Stimulated activated naive CD8-positive, alpha-beta T cell treated with anti-CD3 and anti-CD28 coated beads, Interleukin-15, Interleukin-2, amounts not matched to agents 100 ng/mL and 50 ng/mL, for 24 hours (primary cell): ENCODE results near the gene EDDM3A.
"Not testable (repeated sequence)": the region's sequence is repeated elsewhere in the genome, so short reads cannot be mapped to it uniquely, and the experiment has no call there.

ENCODE experiments used
- H3K27ac Mint-ChIP-seq: one replicate; pipeline ENCODE4 v1.8.0; 2021; ENCODE audit warnings: mild to moderate bottlenecking, mixed read lengths
- H3K27me3 Mint-ChIP-seq: one replicate; pipeline ENCODE4 v1.8.0; 2021; ENCODE audit warnings: mixed read lengths
- H3K36me3 Mint-ChIP-seq: one replicate; pipeline ENCODE4 v1.8.0; 2021; ENCODE audit warnings: low read depth, mixed read lengths
- H3K4me1 Mint-ChIP-seq: one replicate; pipeline ENCODE4 v1.8.0; 2021; ENCODE audit warnings: low read depth, mixed read lengths
- H3K4me3 Mint-ChIP-seq: one replicate; pipeline ENCODE4 v1.8.0; 2021; ENCODE audit warnings: mild to moderate bottlenecking, mixed read lengths
- H3K9me3 Mint-ChIP-seq: one replicate; pipeline ENCODE4 v1.8.0; 2021; ENCODE audit warnings: mixed read lengths

The EDDM3A gene, protein sequence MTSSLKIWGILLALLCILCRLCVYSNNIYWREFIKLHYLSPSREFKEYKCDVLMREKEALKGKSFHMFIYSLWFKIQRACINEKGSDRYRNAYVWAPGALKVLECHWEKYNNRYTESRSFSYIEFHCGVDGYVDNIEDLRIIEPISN

DNA sequence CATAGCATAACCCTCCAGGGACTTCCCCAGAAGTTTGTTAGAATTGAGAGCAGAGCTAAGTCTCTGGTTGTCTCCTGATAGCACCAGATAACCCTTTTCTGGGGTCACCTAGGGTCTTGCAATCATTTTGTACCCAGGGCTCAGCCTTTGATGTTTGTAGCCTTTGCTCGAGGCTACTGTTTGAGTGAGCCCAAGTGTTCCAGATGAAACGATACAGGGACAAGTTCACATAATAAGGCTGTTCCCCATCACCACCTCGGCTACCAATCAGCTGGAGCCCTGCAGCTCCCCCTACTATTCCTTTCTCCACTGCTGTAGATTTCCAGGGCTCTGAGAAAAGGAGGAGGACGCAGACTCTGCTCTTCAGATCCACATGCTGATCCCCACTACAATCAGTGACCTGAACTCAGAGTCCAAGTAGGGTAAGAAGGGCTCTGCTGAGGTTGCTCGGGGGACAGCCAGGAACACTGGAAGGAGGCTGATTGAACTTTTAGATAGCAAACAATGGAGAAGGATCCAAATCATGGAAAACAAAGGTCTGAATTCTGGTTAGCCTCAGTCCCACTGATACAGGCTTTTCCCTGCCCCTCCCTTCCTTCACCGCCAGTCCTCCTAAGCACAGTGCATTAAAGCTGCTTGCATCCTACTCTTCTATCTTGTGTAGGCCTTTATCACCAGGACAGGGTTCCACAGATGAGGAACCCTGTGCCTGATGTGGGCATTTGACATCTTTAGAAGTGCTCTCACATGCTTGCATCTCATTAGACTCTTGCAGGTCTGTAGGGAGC lies at the start of gene EDDM3A:
Gene EDDM3A (plus strand): TSS at position 317 of the 788 bp plus-strand sequence. CDS start 1,694 bp downstream, outside the sequence.
- no peak within 1 kb of the TSS for H3K4me3 Mint-ChIP-seq
- peaks cover 7% of the 10 kb centered on the region for H3K27me3 Mint-ChIP-seq
- H3K27ac Mint-ChIP-seq = no peak within 1 kb of the TSS
- no peaks in the 10 kb centered on the region for H3K4me1 Mint-ChIP-seq
- no peaks in the 10 kb centered on the region for H3K36me3 Mint-ChIP-seq
- no peaks in the 10 kb centered on the region for H3K9me3 Mint-ChIP-seq

DNA sequence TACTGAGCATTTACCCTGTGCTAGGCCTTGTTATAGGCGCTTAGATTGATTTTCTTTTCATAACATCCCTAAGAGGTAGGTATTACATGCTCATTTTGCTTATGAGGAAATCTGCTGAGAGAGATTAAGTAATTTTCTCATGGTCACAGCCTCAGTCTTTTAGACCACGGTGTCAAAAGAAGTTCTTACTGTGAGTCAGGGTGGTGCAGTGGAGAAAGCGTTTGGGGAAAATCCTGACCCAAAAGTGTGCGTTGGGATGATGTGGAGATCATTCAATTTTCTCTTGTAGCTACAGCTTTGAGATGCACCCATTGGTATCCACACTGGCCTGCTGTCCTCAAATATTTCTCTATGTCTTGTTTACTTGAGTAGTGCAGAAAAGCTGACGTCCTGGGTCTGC lies 48.9 kb upstream of the EDDM3A start:
- H3K27me3 Mint-ChIP-seq = no peaks in the 10 kb centered on the region
- H3K4me1 Mint-ChIP-seq = no peaks in the 10 kb centered on the region
- H3K36me3 Mint-ChIP-seq = no peaks in the 10 kb centered on the region
- no peak overlapping the region for H3K4me3 Mint-ChIP-seq
- H3K9me3 Mint-ChIP-seq = no peaks in the 10 kb centered on the region
- H3K27ac Mint-ChIP-seq = no peak overlapping the region

DNA sequence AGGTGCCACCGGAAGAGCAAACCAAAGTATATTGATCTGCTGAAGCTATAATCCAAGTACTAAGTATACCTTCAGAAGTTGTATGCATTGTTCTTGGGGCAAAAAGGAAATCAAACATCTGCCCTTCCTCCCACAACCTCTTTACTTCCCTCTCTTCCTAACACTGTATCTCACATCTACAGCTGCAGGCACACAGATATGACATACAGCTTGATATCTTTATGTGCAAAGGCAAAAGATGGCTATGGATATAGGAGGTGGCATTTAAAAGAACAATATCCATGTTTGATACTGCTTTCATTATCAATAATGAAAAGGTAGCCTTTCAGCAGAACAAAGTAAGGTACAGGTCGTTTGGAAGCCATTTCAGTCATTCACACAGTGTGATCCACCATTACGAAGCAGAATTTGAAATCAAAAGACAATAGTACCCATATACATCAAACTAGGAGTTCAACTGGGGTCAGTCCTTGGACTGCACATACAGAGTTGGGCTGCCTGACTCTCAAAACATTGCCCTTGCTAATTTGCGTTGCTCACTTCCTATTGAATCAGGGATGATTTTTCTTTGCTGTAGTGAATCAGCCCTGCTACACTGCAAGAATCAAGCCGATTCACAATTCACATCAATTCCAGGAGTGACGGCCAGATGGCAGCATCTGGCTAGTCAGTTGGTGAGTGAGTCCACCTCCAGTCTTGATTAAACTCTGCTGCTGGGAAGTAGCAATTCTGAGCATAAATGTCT lies 48.2 kb upstream of the EDDM3A start:
- Mint-ChIP-seq H3K36me3 (no peaks in the 10 kb centered on the region), H3K27me3 (no peaks in the 10 kb centered on the region), H3K4me1 (no peaks in the 10 kb centered on the region), H3K4me3 (no peak overlapping the region), H3K27ac (no peak overlapping the region), H3K9me3 (no peaks in the 10 kb centered on the region)

DNA sequence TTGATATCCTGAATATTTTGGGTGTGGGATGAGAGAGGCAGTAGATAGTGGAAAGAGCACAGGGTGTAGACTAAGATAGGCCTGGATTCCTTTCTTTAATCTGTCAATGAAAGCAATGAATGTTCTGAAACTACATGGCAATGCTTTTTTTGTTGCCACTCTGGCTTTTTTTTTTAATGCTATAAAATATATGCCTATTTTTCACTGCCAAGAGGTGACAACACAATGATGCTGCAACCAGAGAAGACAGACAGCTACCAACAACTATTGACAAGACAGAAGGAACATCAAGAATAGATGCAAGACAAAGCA lies 47.7 kb upstream of the EDDM3A start:
- Mint-ChIP-seq H3K27me3 (no peaks in the 10 kb centered on the region), H3K9me3 (no peaks in the 10 kb centered on the region), H3K27ac (no peak overlapping the region), H3K4me3 (no peak overlapping the region), H3K36me3 (no peaks in the 10 kb centered on the region), H3K4me1 (no peaks in the 10 kb centered on the region)

DNA sequence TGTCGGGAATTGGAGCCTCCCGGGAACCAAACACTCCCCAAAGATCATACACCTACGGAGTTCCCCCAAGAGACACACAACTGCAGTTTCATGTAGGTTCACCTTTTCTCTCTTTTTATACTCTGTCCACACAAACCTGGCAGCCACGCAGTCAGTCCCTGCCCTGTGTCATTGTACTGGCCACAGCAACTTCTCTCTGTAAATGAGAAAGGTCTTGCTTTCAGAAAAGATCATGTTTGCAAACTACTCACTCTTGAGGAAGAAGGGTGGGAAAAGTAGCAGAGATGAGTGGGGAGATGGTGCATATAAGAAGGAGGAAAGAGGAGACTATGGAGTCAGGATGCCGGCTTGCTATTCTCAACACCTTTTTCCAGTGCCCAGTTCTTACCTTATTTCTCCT lies 46.8 kb upstream of the EDDM3A start:
- H3K27ac Mint-ChIP-seq = no peak overlapping the region
- H3K27me3 Mint-ChIP-seq = no peaks in the 10 kb centered on the region
- H3K4me3 Mint-ChIP-seq = no peak overlapping the region
- H3K36me3 Mint-ChIP-seq = no peaks in the 10 kb centered on the region
- H3K9me3 Mint-ChIP-seq = no peaks in the 10 kb centered on the region
- no peaks in the 10 kb centered on the region for H3K4me1 Mint-ChIP-seq

DNA sequence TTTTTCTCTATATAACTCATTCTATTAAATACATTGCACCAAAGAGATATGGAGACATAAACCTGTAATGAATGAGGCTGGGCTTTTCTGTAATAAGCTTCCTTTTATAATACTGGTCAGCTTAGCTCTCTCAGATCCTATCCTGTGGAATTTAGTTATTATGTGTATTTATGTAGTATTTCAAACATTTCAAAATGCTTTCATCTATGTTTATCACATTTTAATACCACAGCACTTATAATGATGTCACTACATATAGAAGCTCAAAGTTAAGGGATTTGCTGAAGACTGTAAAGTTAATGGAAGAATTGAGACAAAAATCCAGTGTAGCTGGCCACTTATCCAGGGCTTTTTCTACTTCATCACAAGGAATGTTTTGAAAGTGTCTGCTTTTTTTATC lies 45.8 kb upstream of the EDDM3A start:
- Mint-ChIP-seq H3K4me3 (no peak overlapping the region), H3K4me1 (no peaks in the 10 kb centered on the region), H3K27me3 (no peaks in the 10 kb centered on the region), H3K27ac (no peak overlapping the region), H3K36me3 (no peaks in the 10 kb centered on the region), H3K9me3 (no peaks in the 10 kb centered on the region)

DNA sequence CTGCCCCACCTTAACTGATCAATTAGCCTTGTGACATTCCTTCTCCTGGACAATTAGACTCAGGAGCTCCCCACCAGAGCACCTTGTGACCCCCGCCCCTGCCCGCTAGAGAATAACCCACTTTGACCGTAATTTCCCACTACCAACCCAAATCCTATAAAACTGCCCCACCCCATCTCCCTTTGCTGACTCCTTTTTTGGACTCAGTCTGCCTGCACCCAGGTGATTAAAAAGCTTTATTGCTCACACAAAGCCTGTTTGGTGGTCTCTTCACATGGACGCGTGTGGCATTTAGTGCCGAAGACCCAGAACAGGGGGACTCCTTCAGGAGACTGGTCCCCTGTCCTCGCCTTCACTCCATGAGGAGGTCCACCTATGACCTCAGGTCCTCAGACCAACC lies 44.7 kb upstream of the EDDM3A start:
- not testable (repeated sequence) for H3K9me3 Mint-ChIP-seq

DNA sequence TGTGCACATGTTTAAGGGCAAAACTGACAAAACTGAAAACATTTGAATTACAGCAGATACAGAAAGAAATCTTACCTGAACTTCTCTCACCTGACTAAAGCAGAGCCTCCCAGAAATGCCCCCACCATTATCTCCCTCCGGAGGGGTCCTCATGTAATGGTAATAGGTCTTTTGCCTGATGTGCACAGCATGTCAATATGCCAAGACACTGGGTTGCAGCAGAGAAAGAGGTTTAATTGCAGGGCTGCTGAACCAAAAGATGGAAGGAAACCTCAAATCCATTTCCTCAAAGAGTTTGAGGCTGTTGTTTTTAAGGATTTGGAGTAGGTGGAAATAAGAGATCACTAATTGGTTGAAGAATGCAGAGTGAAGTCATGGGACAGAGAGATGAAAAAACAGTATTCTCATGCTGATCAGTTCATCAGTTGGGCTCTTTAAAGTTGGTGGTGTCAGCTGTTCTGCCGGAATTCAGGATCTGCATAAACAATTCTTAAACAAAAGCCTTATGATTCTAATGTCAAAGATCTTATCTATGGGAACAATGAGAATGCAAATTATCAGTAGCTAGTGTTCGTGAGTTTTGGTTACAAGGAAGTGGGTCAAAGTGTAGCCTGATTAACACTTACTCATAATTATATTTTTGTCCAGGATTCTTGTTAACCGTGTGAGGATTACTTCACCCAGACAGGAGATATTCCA lies 38.9 kb upstream of the EDDM3A start:
- no peaks in the 10 kb centered on the region for H3K9me3 Mint-ChIP-seq
- no peak overlapping the region for H3K4me3 Mint-ChIP-seq
- H3K36me3 Mint-ChIP-seq = no peaks in the 10 kb centered on the region
- H3K27me3 Mint-ChIP-seq = peaks cover 3% of the 10 kb centered on the region
- H3K4me1 Mint-ChIP-seq = no peaks in the 10 kb centered on the region
- no peak overlapping the region for H3K27ac Mint-ChIP-seq

More for the DNA sequence above, 44.7 kb upstream of the EDDM3A start:
- H3K4me3 Mint-ChIP-seq, H3K36me3 Mint-ChIP-seq, H3K27ac Mint-ChIP-seq, H3K4me1 Mint-ChIP-seq, H3K27me3 Mint-ChIP-seq: not testable (repeated sequence)

DNA sequence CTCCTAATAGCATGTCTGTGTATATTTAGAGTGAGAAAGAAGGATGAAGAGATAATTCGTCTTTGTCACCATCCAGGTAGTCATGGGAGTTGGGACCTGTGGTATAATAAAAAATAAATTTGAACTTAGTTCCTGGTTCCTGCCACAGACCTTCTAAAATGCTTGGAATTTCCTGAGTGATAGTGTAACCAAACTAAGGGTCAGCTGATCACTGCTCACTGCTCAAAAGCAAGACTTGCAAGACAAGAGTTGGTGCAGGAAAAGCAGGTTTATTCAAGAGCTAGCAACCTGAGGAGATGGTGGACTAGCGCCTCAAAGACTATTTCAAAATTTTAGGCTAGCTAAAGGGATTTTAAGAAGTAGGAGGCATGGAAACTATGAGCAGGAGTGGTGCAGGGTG lies 38.1 kb upstream of the EDDM3A start:
- Mint-ChIP-seq H3K27ac (no peak overlapping the region), H3K36me3 (no peaks in the 10 kb centered on the region), H3K9me3 (no peaks in the 10 kb centered on the region), H3K4me3 (no peak overlapping the region), H3K27me3 (peaks cover 3% of the 10 kb centered on the region), H3K4me1 (no peaks in the 10 kb centered on the region)

DNA sequence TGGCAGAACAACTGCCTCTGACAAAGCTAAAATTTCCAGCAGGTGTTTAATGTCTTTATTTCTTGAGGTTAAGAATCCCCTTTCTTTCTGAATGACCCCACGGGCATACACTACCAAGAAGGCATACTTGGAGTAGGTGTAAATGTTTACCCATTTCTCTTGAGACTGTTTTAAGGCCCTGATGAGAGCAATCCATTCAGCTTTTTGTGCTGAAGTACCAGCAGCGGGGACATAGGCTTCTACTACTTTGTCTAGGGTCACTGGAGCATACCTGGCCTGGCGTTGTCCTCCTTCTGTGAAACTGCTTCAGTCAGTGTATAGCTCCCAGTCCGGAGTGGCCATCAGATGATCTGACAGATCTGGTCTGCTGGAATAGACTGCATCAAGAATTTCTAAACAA lies 34.4 kb upstream of the EDDM3A start:
- H3K27me3 Mint-ChIP-seq = peaks cover 3% of the 10 kb centered on the region
- no peaks in the 10 kb centered on the region for H3K9me3 Mint-ChIP-seq
- H3K4me1 Mint-ChIP-seq = no peaks in the 10 kb centered on the region
- H3K27ac Mint-ChIP-seq = no peak overlapping the region
- no peaks in the 10 kb centered on the region for H3K36me3 Mint-ChIP-seq
- H3K4me3 Mint-ChIP-seq = no peak overlapping the region

DNA sequence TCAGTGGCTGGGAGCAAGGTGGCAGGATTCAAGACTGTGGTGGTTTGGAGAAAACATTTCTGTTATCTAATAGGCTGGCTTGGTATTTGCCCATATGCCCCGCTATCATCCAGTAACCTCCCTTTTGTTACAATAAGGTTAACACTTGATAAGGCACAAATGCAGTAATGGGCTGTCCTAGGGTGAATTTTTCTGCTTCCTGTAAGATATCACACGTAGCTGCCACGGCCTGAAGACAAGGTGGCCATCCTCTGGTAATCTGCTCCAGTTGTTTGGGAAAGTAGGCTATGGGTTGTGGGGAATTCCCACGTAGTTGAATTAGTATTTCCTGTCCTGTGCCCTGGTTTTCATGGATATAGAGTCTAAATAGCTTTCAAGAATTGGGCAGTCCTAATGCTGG lies 34.0 kb upstream of the EDDM3A start:
- no peak overlapping the region for H3K27ac Mint-ChIP-seq
- no peaks in the 10 kb centered on the region for H3K36me3 Mint-ChIP-seq
- H3K9me3 Mint-ChIP-seq = no peaks in the 10 kb centered on the region
- peaks cover 3% of the 10 kb centered on the region for H3K27me3 Mint-ChIP-seq
- no peak overlapping the region for H3K4me3 Mint-ChIP-seq
- no peaks in the 10 kb centered on the region for H3K4me1 Mint-ChIP-seq

DNA sequence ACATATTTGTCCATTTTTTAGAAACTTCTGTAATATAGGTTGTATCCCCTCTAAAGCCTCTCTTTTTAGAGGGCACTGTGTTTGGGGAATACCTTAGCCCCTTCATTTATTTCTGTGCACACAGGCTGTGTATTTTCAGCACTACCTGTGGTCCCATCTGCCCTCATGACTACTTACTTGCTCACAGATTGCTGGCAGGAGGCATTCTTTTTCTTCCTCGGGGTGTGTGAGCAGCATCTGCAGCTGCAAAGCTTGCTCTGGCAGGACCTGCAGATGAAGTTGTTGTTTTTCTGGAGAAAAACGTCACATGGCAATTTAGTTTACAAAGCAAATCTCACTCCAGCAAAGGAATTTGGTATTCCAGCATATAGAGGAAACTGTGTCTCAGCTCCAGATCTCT lies 32.8 kb upstream of the EDDM3A start:
- Mint-ChIP-seq H3K27me3 (peaks cover 3% of the 10 kb centered on the region), H3K4me3 (no peak overlapping the region), H3K27ac (no peak overlapping the region)

DNA sequence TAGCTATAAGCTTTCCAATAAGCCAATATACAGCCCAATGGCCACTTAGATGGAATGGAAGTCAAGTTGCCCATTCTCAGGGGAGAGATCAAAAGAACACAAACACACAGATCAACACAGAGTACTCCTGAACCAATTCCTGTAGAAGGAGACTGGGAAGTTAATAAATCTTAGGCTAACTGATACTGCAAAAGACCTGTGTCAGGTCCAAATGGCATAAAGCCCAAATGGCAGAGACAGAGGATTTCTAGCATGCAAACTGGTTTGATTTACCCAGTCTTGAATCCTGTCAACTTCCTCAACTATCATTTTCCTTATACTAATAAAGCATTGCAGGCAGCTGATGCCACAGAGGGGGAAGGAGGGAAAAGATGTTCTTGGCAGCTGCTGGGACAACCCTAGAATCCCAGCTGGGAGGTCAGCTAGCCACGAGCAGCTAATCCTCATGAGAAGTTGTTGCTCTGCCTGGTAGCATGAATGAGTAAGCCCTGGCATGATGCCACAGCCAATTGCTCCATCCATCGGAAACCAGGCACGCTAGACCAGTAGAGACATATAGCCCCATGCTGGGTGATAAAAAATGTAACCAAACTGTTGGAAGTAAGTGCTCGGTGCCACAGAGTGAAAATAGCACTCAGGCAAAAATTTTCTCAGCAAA lies 31.0 kb upstream of the EDDM3A start:
- no peak overlapping the region for H3K4me3 Mint-ChIP-seq
- H3K4me1 Mint-ChIP-seq = peaks cover 4% of the 10 kb centered on the region
- no peaks in the 10 kb centered on the region for H3K36me3 Mint-ChIP-seq
- H3K27me3 Mint-ChIP-seq = peaks cover 2% of the 10 kb centered on the region
- no peak overlapping the region for H3K27ac Mint-ChIP-seq
- no peaks in the 10 kb centered on the region for H3K9me3 Mint-ChIP-seq

More for the DNA sequence above, 32.8 kb upstream of the EDDM3A start:
- Mint-ChIP-seq H3K9me3 (no peaks in the 10 kb centered on the region), H3K4me1 (no peaks in the 10 kb centered on the region), H3K36me3 (no peaks in the 10 kb centered on the region)

DNA sequence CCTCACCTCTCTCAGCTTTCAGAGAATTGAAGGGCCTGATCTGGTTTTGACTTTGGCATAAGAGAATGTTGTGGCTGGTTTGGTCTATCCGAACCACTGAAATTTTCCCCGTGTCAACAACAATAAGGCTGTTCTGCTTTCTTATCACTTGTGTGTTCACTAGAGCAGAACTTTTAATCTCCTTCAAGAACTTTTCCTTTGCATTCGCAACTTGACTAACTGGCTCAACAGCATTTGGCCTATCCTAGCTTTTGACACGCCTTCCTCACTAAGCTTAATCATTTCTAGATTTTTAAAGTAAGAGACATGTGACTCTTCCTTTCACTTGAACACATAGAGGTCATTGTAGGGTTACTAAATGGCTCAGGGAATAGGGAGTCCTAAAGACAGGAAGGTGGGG lies 25.9 kb upstream of the EDDM3A start:
- Mint-ChIP-seq H3K4me3 (no peak overlapping the region), H3K9me3 (no peaks in the 10 kb centered on the region), H3K36me3 (no peaks in the 10 kb centered on the region), H3K27ac (no peak overlapping the region), H3K27me3 (peaks cover 32% of the 10 kb centered on the region), H3K4me1 (peaks cover 4% of the 10 kb centered on the region)

DNA sequence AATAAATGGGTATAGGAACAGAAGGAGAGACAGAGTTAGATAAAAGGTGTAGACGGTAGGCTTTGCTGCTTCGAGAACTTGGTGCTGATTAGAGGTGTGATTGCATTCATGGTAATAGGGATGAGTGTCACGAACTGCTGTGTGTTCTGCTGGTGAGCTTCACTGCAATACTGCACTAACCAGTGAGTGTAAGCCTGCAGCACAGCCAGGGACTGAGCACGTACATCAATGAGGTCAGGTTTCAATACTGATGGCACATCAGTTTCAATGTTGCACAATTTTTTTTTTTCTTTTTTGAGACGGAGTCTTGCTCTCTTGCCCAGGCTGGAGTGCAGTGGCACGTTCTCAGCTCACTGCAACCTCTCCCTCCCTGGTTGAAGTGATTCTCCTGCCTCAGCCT lies 24.9 kb upstream of the EDDM3A start:
- peaks cover 4% of the 10 kb centered on the region for H3K4me1 Mint-ChIP-seq
- no peaks in the 10 kb centered on the region for H3K36me3 Mint-ChIP-seq
- H3K9me3 Mint-ChIP-seq = no peaks in the 10 kb centered on the region
- H3K4me3 Mint-ChIP-seq = no peak overlapping the region
- peaks cover 38% of the 10 kb centered on the region for H3K27me3 Mint-ChIP-seq
- no peak overlapping the region for H3K27ac Mint-ChIP-seq
